Endodermal cell (in vitro differentiated cells): ENCODE results near the gene FAM8A1. TPM values are rescaled to one million over a fixed set of nuclear protein-coding genes. Genes with fewer than 3 reads are reported as not detected.
A peak's percentile ranks its signal among the peaks of the same experiment; 100 is the strongest.

Source experiments
- DNase-seq: peaks from one replicate; pipeline ENCODE4 v3.0.0-alpha.2; 2017
- H3K27ac ChIP-seq: 2 replicates; pipeline ENCODE4 v1.5.1; 2013; ENCODE audit warnings: mild to moderate bottlenecking, low read depth, low read length, moderate library complexity
- H3K27me3 ChIP-seq: 2 replicates; pipeline ENCODE4 v1.6.1; 2013; ENCODE audit warnings: mild to moderate bottlenecking, low read length, moderate library complexity; ENCODE audit not compliant: insufficient read depth, control insufficient read depth, poor library complexity, severe bottlenecking
- H3K36me3 ChIP-seq: 2 replicates; pipeline ENCODE4 v1.7.0; 2013; ENCODE audit warnings: mild to moderate bottlenecking, low read length, moderate library complexity; ENCODE audit not compliant: control insufficient read depth, insufficient read depth
- H3K4me1 ChIP-seq: one replicate; pipeline ENCODE4 v1.7.0; 2013; ENCODE audit warnings: low read length; ENCODE audit not compliant: control insufficient read depth, insufficient read depth
- H3K4me3 ChIP-seq: 2 replicates; pipeline ENCODE4 v1.5.1; 2013; ENCODE audit warnings: mild to moderate bottlenecking, low read length, moderate library complexity
- H3K9ac ChIP-seq: 2 replicates; pipeline ENCODE4 v1.6.1; 2013; ENCODE audit warnings: mild to moderate bottlenecking, low read length, moderate library complexity; ENCODE audit not compliant: poor library complexity, severe bottlenecking; ENCODE audit errors: extremely low read depth
- H3K9me3 ChIP-seq: 2 replicates; pipeline ENCODE4 v1.6.1; 2013; ENCODE audit warnings: mild to moderate bottlenecking, low read length, moderate library complexity; ENCODE audit not compliant: control insufficient read depth
- H3K27ac Mint-ChIP-seq: 2 replicates; pipeline ENCODE4 v1.8.0; 2020; ENCODE audit warnings: mixed read lengths
- H3K27me3 Mint-ChIP-seq: 2 replicates; pipeline ENCODE4 v1.8.0; 2021; ENCODE audit warnings: mild to moderate bottlenecking, mixed read lengths; ENCODE audit not compliant: insufficient read depth
- H3K36me3 Mint-ChIP-seq: 2 replicates; pipeline ENCODE4 v1.8.0; 2020; ENCODE audit warnings: low read depth, mixed read lengths
- H3K4me1 Mint-ChIP-seq: 2 replicates; pipeline ENCODE4 v1.8.0; 2020; ENCODE audit warnings: mixed read lengths
- H3K4me3 Mint-ChIP-seq: 2 replicates; pipeline ENCODE4 v1.8.0; 2020; ENCODE audit warnings: mild to moderate bottlenecking, moderate library complexity, mixed read lengths
- H3K9me3 Mint-ChIP-seq: 2 replicates; pipeline ENCODE4 v1.8.0; 2020; ENCODE audit warnings: mild to moderate bottlenecking, mixed read lengths
- CTCF ChIP-seq: fragments of 200-600 bp; sonication (generic); conservative IDR thresholded peaks from 2 replicates; pipeline ENCODE4 v1.5.0; 2021; ENCODE audit warnings: antibody characterized with exemption, mild to moderate bottlenecking
- WGBS, 2 experiments: methylation state at CpG; one replicate each; pipeline versions ENCODE4 v1.1.5 to v1.1.7; 2013; ENCODE audit warnings: missing lambda C conversion rate in 2 of 2, mixed read lengths in 1 of 2; ENCODE audit not compliant: insufficient coverage in 1 of 2, insufficient read length in 1 of 2; 5-methylcytosine and 5-hydroxymethylcytosine counted together
- total RNA-seq, 2 donors: library from RNA; stranded (reverse); fragmentation: NEBNext Ultra II Directional in 1 of 2; extraction: Animal tissue kit (Norgen Biotek cat#: 25700) in 1 of 2; gene quantifications; 2 replicates in 1 of 2; 3 replicates in 1 of 2; pipeline ENCODE4 v1.2.1, GENCODE V29; 2021

The FAM8A1 gene
- total RNA-seq, 2 donors from 2014 or later: 10.4 to 12.1 TPM

DNA sequence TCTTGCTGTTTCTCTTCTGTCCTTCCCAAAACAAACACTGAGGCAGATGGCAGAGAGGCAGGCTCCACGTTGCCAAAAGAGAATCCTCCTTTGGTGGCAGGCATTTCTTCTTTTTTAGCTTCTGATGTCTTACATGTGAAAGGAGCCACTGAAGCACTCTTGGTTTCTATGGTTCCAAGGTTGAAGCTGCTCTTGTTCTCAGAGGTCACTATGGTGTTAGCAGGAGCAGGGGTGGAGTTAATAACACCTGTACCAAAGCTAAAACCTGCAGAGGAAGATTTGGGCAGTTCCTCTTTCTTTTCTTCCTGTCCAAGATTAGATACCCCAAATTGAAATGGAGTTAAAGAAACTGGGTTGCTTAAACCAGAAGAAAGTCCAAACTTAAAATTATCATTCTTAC lies 28.8 kb downstream of the FAM8A1 start:
- H3K9me3 Mint-ChIP-seq: no peaks in the 10 kb centered on the region
- Histone ChIP-seq H3K27me3 (no peaks in the 10 kb centered on the region), H3K36me3 (peaks cover 92% of the 10 kb centered on the region), H3K9me3 (peaks cover 4% of the 10 kb centered on the region), H3K27ac (no peak overlapping the region), H3K4me3 (no peak overlapping the region), H3K9ac (no peak overlapping the region), H3K4me1 (no peaks in the 10 kb centered on the region)
- H3K27me3 Mint-ChIP-seq: no peaks in the 10 kb centered on the region
- TF ChIP-seq CTCF: no peak
- peaks cover 5% of the 10 kb centered on the region for H3K4me1 Mint-ChIP-seq
- no peak for DNase-seq
- peaks cover 77% of the 10 kb centered on the region for H3K36me3 Mint-ChIP-seq
- no peak overlapping the region for H3K4me3 Mint-ChIP-seq
- 80 to 88% methylated on average over 1 of the region's 1 CpG for WGBS, 2 experiments
- H3K27ac Mint-ChIP-seq: no peak overlapping the region

GRCh38 chr6:17629824-17630510 lies 29.9 kb downstream of the FAM8A1 start:
- Histone ChIP-seq H3K9ac (no peak overlapping the region), H3K9me3 (peaks cover 4% of the 10 kb centered on the region), H3K36me3 (peaks cover 91% of the 10 kb centered on the region), H3K27ac (no peak overlapping the region), H3K27me3 (no peaks in the 10 kb centered on the region), H3K4me1 (no peaks in the 10 kb centered on the region), H3K4me3 (no peak overlapping the region)
- no peak for TF ChIP-seq CTCF
- Mint-ChIP-seq H3K9me3 (no peaks in the 10 kb centered on the region), H3K27me3 (no peaks in the 10 kb centered on the region), H3K4me1 (peaks cover 5% of the 10 kb centered on the region), H3K36me3 (peaks cover 73% of the 10 kb centered on the region), H3K4me3 (no peak overlapping the region), H3K27ac (no peak overlapping the region)
- DNase-seq: no peak
- 97 to 100% methylated on average over 5 to 8 of the region's 8 CpGs for WGBS, 2 experiments

GRCh38 chr6:17630511-17631073 lies 30.5 kb downstream of the FAM8A1 start:
- peaks cover 72% of the 10 kb centered on the region for H3K36me3 Mint-ChIP-seq
- H3K9me3 ChIP-seq: peaks cover 4% of the 10 kb centered on the region
- H3K27me3 Mint-ChIP-seq: no peaks in the 10 kb centered on the region
- no peak overlapping the region for H3K4me3 ChIP-seq
- H3K4me1 ChIP-seq: no peaks in the 10 kb centered on the region
- peaks cover 5% of the 10 kb centered on the region for H3K4me1 Mint-ChIP-seq
- no peak for TF ChIP-seq CTCF
- H3K27me3 ChIP-seq: no peaks in the 10 kb centered on the region
- 96% methylated on average over 5 of the region's 5 CpGs; no CpG with 5 or more reads in 1 of the 2 experiments for WGBS, 2 experiments
- no peak overlapping the region for H3K27ac ChIP-seq
- H3K9me3 Mint-ChIP-seq: no peaks in the 10 kb centered on the region
- no peak overlapping the region for H3K4me3 Mint-ChIP-seq
- H3K9ac ChIP-seq: no peak overlapping the region
- DNase-seq: no peak
- H3K27ac Mint-ChIP-seq: peak overlapping the region; percentile 24
- peaks cover 91% of the 10 kb centered on the region for H3K36me3 ChIP-seq
